HepG2 (cell line): ENCODE data around the gene GLB1L. TPM values are rescaled to one million over a fixed set of nuclear protein-coding genes. Genes with fewer than 3 reads are reported as not detected.
A peak's percentile ranks its signal among the peaks of the same experiment; 100 is the strongest.

Experiments
- ATAC-seq: fragments of 200-7000 bp; cut with Tn5 transposase; 3 replicates; pipeline ENCODE4 v1.9.1; 2020; ENCODE audit warnings: mild to moderate bottlenecking, moderate library complexity
- BruUV-seq: library from RNA; stranded (reverse); fragments of 400-500 nt; replicated peaks from 2 replicates; lab custom pipeline; 2021; lab: Mats Ljungman, UMichigan
- CTCF ChIA-PET: fragments of 300-600 bp; formaldehyde crosslinking; extraction: SDS; loops from one replicate; lab custom pipeline; 2021; ENCODE audit warnings: low total read pairs, inconsistent platforms, low intra/inter-chr PET ratio; lab: Yijun Ruan, JAX
- POLR2A ChIA-PET: fragments of 350-600 bp; sonication (Branson Sonifier 250); formaldehyde crosslinking; loops from one replicate; lab custom pipeline; 2020; ENCODE audit warnings: antibody characterized with exemption, inconsistent platforms; lab: Yijun Ruan, JAX
- DNase-seq: peaks from one replicate; pipeline ENCODE4 v3.0.0-alpha.2; 2015; ENCODE audit warnings: low spot score
- FAIRE-seq: peaks from 3 replicates; lab custom pipeline; 2011; peaks lifted over from hg19 to GRCh38; lab: Jason Lieb, UNC
- H2AFZ ChIP-seq: one replicate; pipeline ENCODE4 v1.6.1; 2011; ENCODE audit warnings: low read length, inconsistent platforms
- H3K27ac ChIP-seq: fragments of 300-600 bp; 3 replicates; pipeline ENCODE4 v1.8.0; 2011; ENCODE audit warnings: mixed run types, mild to moderate bottlenecking, mixed read lengths, low read length, inconsistent platforms; ENCODE audit not compliant: insufficient read depth; ENCODE audit errors: extremely low read length
- H3K27me3 ChIP-seq, 2 experiments: fragments of 200-600 bp in 1 of 2; 2 replicates in 1 of 2; 3 replicates in 1 of 2; pipeline versions ENCODE4 v1.6.0 to v1.8.0; 2011; ENCODE audit warnings: low read length in 2 of 2, mild to moderate bottlenecking in 2 of 2, moderate library complexity in 2 of 2, inconsistent platforms in 1 of 2; ENCODE audit not compliant: insufficient read depth in 2 of 2, control insufficient read depth in 1 of 2
- H3K36me3 ChIP-seq, 2 experiments: fragments of 200-600 bp in 1 of 2; replicated peaks in 1 of 2; 2 replicates in 1 of 2; 3 replicates in 1 of 2; pipeline versions ENCODE4 v1.5.1 to v1.8.0; 2011; ENCODE audit warnings: low read length in 2 of 2, inconsistent platforms in 1 of 2; ENCODE audit not compliant: insufficient read depth in 2 of 2, control insufficient read depth in 1 of 2
- H3K4me1 ChIP-seq: 2 replicates; pipeline ENCODE4 v1.5.1; 2012; ENCODE audit warnings: low read length, inconsistent platforms; ENCODE audit not compliant: insufficient read depth
- H3K4me2 ChIP-seq: 2 replicates; pipeline ENCODE4 v1.6.0; 2011; ENCODE audit warnings: low read depth, low read length, inconsistent platforms
- H3K4me3 ChIP-seq, 3 experiments: fragments of 200-600 bp in 1 of 3; sonication (generic), shearing (Covaris generic) in 1 of 3; replicated peaks in 1 of 3; 2 replicates each; pipeline ENCODE4 v1.5.1; 2011 to 2016; ENCODE audit warnings: low read length in 3 of 3, inconsistent platforms in 2 of 3, low read depth in 2 of 3, mild to moderate bottlenecking in 2 of 3, control low read depth in 1 of 3, mixed read lengths in 1 of 3; ENCODE audit not compliant: insufficient read depth in 1 of 3
- H3K79me2 ChIP-seq: one replicate; pipeline ENCODE4 v1.6.1; 2011; ENCODE audit warnings: low read length, inconsistent platforms; ENCODE audit not compliant: insufficient read depth
- H3K9ac ChIP-seq: 2 replicates; pipeline ENCODE4 v1.6.0; 2011; ENCODE audit warnings: mild to moderate bottlenecking, low read depth, low read length, inconsistent platforms; ENCODE audit not compliant: insufficient read depth
- H3K9me3 ChIP-seq: 2 replicates; pipeline ENCODE4 v1.5.1; 2012; ENCODE audit warnings: mild to moderate bottlenecking, low read length
- H4K20me1 ChIP-seq: 2 replicates; pipeline ENCODE4 v1.6.0; 2011; ENCODE audit warnings: inconsistent platforms, mild to moderate bottlenecking, low read length, moderate library complexity; ENCODE audit not compliant: insufficient read depth
- AGO2 ChIP-seq: fragments of 200-400 bp; formaldehyde crosslinking; optimal IDR thresholded peaks from 2 replicates; pipeline ENCODE3; 2017; ENCODE audit warnings: mild to moderate bottlenecking, low read depth, low read length, moderate library complexity
- HNRNPL ChIP-seq: fragments of 200-400 bp; formaldehyde crosslinking; IDR thresholded peaks from 2 replicates; pipeline ENCODE4 v1.6.1; 2017; ENCODE audit warnings: mild to moderate bottlenecking, low read depth, low read length
- NBN ChIP-seq: fragments of 450-650 bp; conservative IDR thresholded peaks from 2 replicates; pipeline ENCODE4 v1.6.1; 2017
- RBFOX2 ChIP-seq: fragments of 200-400 bp; formaldehyde crosslinking; IDR thresholded peaks from 2 replicates; pipeline ENCODE4 v1.6.1; 2017; ENCODE audit warnings: low read depth, mild to moderate bottlenecking, low read length
- TBX2 ChIP-seq: sonication (generic); formaldehyde crosslinking; IDR thresholded peaks from 2 replicates; pipeline ENCODE4 v1.5.0; 2020; ENCODE audit warnings: missing genetic modification reagents, mild to moderate bottlenecking, borderline replicate concordance
- ZNF382 ChIP-seq: sonication (generic); formaldehyde crosslinking; IDR thresholded peaks from 2 replicates; pipeline ENCODE4 v1.5.0; 2020; ENCODE audit warnings: missing genetic modification reagents, mild to moderate bottlenecking, borderline replicate concordance
- ZNF567 ChIP-seq: sonication (generic); formaldehyde crosslinking; IDR thresholded peaks from 2 replicates; pipeline ENCODE4 v1.8.1; 2023; ENCODE audit warnings: mild to moderate bottlenecking, missing genetic modification reagents, borderline replicate concordance
- WGBS: methylation state at CpG from one replicate; pipeline ENCODE4 v1.1.6; 2017; ENCODE audit warnings: low lambda C conversion rate; 5-methylcytosine and 5-hydroxymethylcytosine counted together
- in situ Hi-C: cut with HindIII; loops from 2 replicates; pipeline ENCODE4 v1.10.0; 2017; ENCODE audit warnings: low pct_unique_long_range_greater_than_20kb; ENCODE audit not compliant: extremely low pct_ligation_motif_present
- intact Hi-C: fragments of 100-400 bp; cut with micrococcal nuclease; formaldehyde crosslinking; loops from one replicate; pipeline ENCODE4 v1.10.0; 2022; ENCODE audit not compliant: unreplicated experiment
- polyA plus RNA-seq, 8 experiments: library from polyadenylated mRNA; depleted of rRNA in 3 of 8; stranded (reverse) in 7 of 8; unstranded in 1 of 8; fragments of >200 nt; fragmentation: Illumina TruSeq in 4 of 8; extraction: Trizol in 4 of 8; gene quantifications; 2 replicates each; pipeline versions ENCODE4 v1.2.1 to v1.2.3, GENCODE V29; 2011 to 2016; ENCODE audit warnings: low read depth in 4 of 8, missing spikeins in 1 of 8, mixed read lengths in 1 of 8; ENCODE audit not compliant: insufficient read depth in 1 of 8
- total RNA-seq, 5 experiments: library from RNA; depleted of rRNA; stranded (reverse); fragments of >200 nt; fragmentation: Illumina TruSeq; extraction: Trizol; gene quantifications; 2 replicates each; pipeline ENCODE4 v1.2.3, GENCODE V29; 2016; ENCODE audit warnings: low read depth in 1 of 5
- TF ChIP-seq, protein P1 (sequence below): conservative IDR thresholded peaks from 2 replicates; pipeline ENCODE4 v1.6.1; 2018; ENCODE audit warnings: missing genetic modification reagents
- TF ChIP-seq, protein P2 (sequence below): sonication (generic); formaldehyde crosslinking; IDR thresholded peaks from 2 replicates; pipeline ENCODE4 v1.4.0; 2020; ENCODE audit warnings: missing genetic modification reagents
- TF ChIP-seq, protein P3 (sequence below): sonication (generic); formaldehyde crosslinking; IDR thresholded peaks from 2 replicates; pipeline ENCODE4 v1.5.1; 2020; ENCODE audit warnings: mild to moderate bottlenecking, missing genetic modification reagents, moderate library complexity
- TF ChIP-seq, protein P4 (sequence below): sonication (generic); formaldehyde crosslinking; conservative IDR thresholded peaks from 2 replicates; pipeline ENCODE4 v1.5.0; 2020; ENCODE audit warnings: missing genetic modification reagents

Gene GLB1L
- total and polyA plus RNA-seq, 2 of the 13 experiments (the other 11 are each of a cell fraction or from before 2014, with no cell fraction given), result 6.8 to 7.3 TPM

DNA sequence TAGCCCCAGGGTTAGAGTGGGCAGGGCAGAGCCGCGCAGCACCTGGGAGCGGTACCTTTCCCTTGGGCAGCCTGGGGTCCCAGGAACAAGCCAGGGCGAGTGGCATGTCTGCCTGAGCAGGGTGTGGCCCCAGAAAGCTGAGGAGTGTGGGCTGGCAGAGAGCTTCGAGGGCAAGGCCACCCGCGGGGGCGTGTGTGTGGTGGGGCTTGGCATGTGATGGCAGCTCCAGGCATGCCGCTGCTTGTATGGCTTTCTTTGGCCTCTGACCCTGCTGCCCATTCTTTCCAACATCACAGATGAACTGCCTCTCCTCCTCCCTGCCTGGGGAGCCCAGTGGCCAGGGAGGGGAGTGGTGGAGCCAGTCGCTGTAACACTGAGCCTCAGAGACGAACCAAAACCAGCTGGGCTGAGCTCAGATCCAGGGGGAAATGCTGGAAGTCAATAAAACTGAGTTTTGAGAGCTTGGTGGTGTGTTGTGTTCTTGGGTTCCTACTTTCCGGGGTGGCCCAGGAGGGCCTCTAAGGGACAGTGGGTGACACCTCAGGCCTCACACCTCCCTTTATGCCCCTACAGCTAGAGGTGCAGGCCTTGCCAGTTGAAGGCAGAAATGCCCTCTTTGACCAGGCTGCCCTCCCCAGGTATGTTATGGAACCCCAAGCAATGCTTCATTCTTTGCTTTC is 41.3 kb upstream of the GLB1L start:
- BruUV-seq, result TSS peak; percentile 57
- FAIRE-seq, result no peak
- Histone ChIP-seq H3K4me3 (no peak overlapping the region), H3K4me1 (peaks cover 11% of the 10 kb centered on the region; the same call in 1 of the 2 replicates), H3K9ac (no peak overlapping the region), H3K9me3 (no peaks in the 10 kb centered on the region), H4K20me1 (no peaks in the 10 kb centered on the region), H3K79me2 (no peaks in the 10 kb centered on the region), H3K27me3 (peaks cover 0 to 15% of the 10 kb centered on the region in 2 experiments; a peak in 4 of 5 replicates), H3K36me3 (peaks cover 4 to 10% of the 10 kb centered on the region in 2 experiments; a peak in 4 of 5 replicates), H3K4me2 (no peak overlapping the region), H3K27ac (no peak overlapping the region), H2AFZ (no peak overlapping the region)
- ATAC-seq, result no peak; the same call in 2 of the 3 replicates
- no peak for TF ChIP-seq TBX2 (CRISPR knock-in tag)
- TF ChIP-seq AGO2, result peak; percentile 31
- no peak for TF ChIP-seq ZNF567 (CRISPR knock-in tag)
- TF ChIP-seq, protein P1, sequence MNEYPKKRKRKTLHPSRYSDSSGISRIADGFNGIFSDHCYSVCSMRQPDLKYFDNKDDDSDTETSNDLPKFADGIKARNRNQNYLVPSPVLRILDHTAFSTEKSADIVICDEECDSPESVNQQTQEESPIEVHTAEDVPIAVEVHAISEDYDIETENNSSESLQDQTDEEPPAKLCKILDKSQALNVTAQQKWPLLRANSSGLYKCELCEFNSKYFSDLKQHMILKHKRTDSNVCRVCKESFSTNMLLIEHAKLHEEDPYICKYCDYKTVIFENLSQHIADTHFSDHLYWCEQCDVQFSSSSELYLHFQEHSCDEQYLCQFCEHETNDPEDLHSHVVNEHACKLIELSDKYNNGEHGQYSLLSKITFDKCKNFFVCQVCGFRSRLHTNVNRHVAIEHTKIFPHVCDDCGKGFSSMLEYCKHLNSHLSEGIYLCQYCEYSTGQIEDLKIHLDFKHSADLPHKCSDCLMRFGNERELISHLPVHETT (CRISPR knock-in tag), result no peak
- TF ChIP-seq, protein P2, sequence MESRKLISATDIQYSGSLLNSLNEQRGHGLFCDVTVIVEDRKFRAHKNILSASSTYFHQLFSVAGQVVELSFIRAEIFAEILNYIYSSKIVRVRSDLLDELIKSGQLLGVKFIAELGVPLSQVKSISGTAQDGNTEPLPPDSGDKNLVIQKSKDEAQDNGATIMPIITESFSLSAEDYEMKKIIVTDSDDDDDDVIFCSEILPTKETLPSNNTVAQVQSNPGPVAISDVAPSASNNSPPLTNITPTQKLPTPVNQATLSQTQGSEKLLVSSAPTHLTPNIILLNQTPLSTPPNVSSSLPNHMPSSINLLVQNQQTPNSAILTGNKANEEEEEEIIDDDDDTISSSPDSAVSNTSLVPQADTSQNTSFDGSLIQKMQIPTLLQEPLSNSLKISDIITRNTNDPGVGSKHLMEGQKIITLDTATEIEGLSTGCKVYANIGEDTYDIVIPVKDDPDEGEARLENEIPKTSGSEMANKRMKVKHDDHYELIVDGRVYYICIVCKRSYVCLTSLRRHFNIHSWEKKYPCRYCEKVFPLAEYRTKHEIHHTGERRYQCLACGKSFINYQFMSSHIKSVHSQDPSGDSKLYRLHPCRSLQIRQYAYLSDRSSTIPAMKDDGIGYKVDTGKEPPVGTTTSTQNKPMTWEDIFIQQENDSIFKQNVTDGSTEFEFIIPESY, result peak; percentile 80
- peak; percentile 48; the same call in 1 of the 2 replicates for TF ChIP-seq RBFOX2
- TF ChIP-seq ZNF382, result no peak
- TF ChIP-seq, protein P3, sequence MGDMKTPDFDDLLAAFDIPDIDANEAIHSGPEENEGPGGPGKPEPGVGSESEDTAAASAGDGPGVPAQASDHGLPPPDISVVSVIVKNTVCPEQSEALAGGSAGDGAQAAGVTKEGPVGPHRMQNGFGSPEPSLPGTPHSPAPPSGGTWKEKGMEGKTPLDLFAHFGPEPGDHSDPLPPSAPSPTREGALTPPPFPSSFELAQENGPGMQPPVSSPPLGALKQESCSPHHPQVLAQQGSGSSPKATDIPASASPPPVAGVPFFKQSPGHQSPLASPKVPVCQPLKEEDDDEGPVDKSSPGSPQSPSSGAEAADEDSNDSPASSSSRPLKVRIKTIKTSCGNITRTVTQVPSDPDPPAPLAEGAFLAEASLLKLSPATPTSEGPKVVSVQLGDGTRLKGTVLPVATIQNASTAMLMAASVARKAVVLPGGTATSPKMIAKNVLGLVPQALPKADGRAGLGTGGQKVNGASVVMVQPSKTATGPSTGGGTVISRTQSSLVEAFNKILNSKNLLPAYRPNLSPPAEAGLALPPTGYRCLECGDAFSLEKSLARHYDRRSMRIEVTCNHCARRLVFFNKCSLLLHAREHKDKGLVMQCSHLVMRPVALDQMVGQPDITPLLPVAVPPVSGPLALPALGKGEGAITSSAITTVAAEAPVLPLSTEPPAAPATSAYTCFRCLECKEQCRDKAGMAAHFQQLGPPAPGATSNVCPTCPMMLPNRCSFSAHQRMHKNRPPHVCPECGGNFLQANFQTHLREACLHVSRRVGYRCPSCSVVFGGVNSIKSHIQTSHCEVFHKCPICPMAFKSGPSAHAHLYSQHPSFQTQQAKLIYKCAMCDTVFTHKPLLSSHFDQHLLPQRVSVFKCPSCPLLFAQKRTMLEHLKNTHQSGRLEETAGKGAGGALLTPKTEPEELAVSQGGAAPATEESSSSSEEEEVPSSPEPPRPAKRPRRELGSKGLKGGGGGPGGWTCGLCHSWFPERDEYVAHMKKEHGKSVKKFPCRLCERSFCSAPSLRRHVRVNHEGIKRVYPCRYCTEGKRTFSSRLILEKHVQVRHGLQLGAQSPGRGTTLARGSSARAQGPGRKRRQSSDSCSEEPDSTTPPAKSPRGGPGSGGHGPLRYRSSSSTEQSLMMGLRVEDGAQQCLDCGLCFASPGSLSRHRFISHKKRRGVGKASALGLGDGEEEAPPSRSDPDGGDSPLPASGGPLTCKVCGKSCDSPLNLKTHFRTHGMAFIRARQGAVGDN (CRISPR knock-in tag), result peak; percentile 42; the same call in 1 of the 2 replicates
- 0 out of 2 replicates have a peak, but pooled peaks have one; percentile 62 for TF ChIP-seq HNRNPL
- TF ChIP-seq, protein P4, sequence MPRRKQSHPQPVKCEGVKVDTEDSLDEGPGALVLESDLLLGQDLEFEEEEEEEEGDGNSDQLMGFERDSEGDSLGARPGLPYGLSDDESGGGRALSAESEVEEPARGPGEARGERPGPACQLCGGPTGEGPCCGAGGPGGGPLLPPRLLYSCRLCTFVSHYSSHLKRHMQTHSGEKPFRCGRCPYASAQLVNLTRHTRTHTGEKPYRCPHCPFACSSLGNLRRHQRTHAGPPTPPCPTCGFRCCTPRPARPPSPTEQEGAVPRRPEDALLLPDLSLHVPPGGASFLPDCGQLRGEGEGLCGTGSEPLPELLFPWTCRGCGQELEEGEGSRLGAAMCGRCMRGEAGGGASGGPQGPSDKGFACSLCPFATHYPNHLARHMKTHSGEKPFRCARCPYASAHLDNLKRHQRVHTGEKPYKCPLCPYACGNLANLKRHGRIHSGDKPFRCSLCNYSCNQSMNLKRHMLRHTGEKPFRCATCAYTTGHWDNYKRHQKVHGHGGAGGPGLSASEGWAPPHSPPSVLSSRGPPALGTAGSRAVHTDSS (CRISPR knock-in tag), result no peak
- TF ChIP-seq NBN, result no peak
- intact Hi-C loops (no loop called here), in situ Hi-C loops (no loop called here)
- POLR2A ChIA-PET, result interaction anchor here (0.9 to 3.0 kb wide), 9 partner anchors 8 to 196 kb away, joined by 3 to 14 read pairs (median 5); partner anchors contain the start of genes CNPPD1, DNAJB2, GLB1L and STK16
- DNase-seq, result no peak
- WGBS, result 90% methylated on average over 12 of the region's 12 CpGs
- CTCF ChIA-PET, result no interaction called here
